Endothelial cell of umbilical vein (primary cell): ENCODE data around the gene PCDH19. TPM values are rescaled to one million over a fixed set of nuclear protein-coding genes. Genes with fewer than 3 reads are reported as not detected.

Source experiments
- BruUV-seq: library from RNA; stranded (reverse); fragments of 400-500 nt; replicated peaks from 2 replicates; lab custom pipeline; 2021; lab: Mats Ljungman, UMichigan
- CTCF ChIA-PET: fragments of 300-600, 350-600 bp; sonication (Branson Sonifier 250); formaldehyde crosslinking; loops from one replicate; lab custom pipeline; 2021; ENCODE audit warnings: antibody characterized with exemption, inconsistent platforms; lab: Charles Lee
- POLR2A ChIA-PET: fragments of 300-600, 350-600 bp; sonication (Branson Sonifier 250); formaldehyde crosslinking; loops from one replicate; lab custom pipeline; 2021; ENCODE audit warnings: antibody characterized with exemption, inconsistent platforms; lab: Charles Lee
- DNase-seq: peaks from one replicate; pipeline ENCODE4 v3.0.0-alpha.2; 2011; ENCODE audit warnings: low read depth, low spot score
- FAIRE-seq: peaks from 2 replicates; lab custom pipeline; 2011; peaks lifted over from hg19 to GRCh38; lab: Jason Lieb, UNC
- H2AFZ ChIP-seq: 2 replicates; pipeline ENCODE4 v1.6.0; 2012; ENCODE audit warnings: low read depth, low read length, control low read depth, inconsistent platforms
- H3K27ac ChIP-seq: 2 replicates; pipeline ENCODE4 v1.5.1; 2011; ENCODE audit warnings: low read depth, mild to moderate bottlenecking, control low read depth, low read length, moderate library complexity; ENCODE audit not compliant: insufficient read depth
- H3K27me3 ChIP-seq, 2 experiments: 2 replicates each; pipeline versions ENCODE4 v1.6.0 to v1.6.1; 2011; ENCODE audit warnings: low read length in 2 of 2, mixed read lengths in 1 of 2; ENCODE audit not compliant: control insufficient read depth in 2 of 2, insufficient read depth in 2 of 2
- H3K36me3 ChIP-seq, 2 experiments: 2 replicates in 1 of 2; 3 replicates in 1 of 2; pipeline ENCODE4 v1.5.1; 2011; ENCODE audit warnings: low read length in 2 of 2, mild to moderate bottlenecking in 1 of 2, moderate library complexity in 1 of 2; ENCODE audit not compliant: control insufficient read depth in 2 of 2, insufficient read depth in 2 of 2; ENCODE audit errors: extremely low read depth in 1 of 2
- H3K4me1 ChIP-seq: 3 replicates; pipeline ENCODE4 v1.5.1; 2011; ENCODE audit warnings: mild to moderate bottlenecking, low read length; ENCODE audit not compliant: control insufficient read depth, insufficient read depth; ENCODE audit errors: extremely low read depth
- H3K4me2 ChIP-seq: 2 replicates; pipeline ENCODE4 v1.6.1; 2011; ENCODE audit warnings: low read length, control low read depth, mixed read lengths; ENCODE audit not compliant: insufficient read depth
- H3K4me3 ChIP-seq, 3 experiments: fragments of 200-600 bp in 1 of 3; sonication (generic), shearing (Covaris generic) in 1 of 3; replicated peaks in 1 of 3; 2 replicates each; pipeline ENCODE4 v1.5.1; 2011 to 2016; ENCODE audit warnings: control low read depth in 3 of 3, low read length in 3 of 3, mild to moderate bottlenecking in 2 of 3, inconsistent platforms in 1 of 3, low read depth in 1 of 3, moderate library complexity in 1 of 3; ENCODE audit not compliant: insufficient read depth in 1 of 3
- H3K79me2 ChIP-seq: 2 replicates; pipeline ENCODE4 v1.6.0; 2012; ENCODE audit warnings: low read length, inconsistent platforms; ENCODE audit not compliant: control insufficient read depth, insufficient read depth
- H3K9ac ChIP-seq: replicated peaks from 2 replicates; pipeline ENCODE3; 2011; ENCODE audit warnings: low read length, control low read depth; ENCODE audit not compliant: insufficient read depth; ENCODE audit errors: extremely low read depth
- H3K9me1 ChIP-seq: replicated peaks from 3 replicates; pipeline ENCODE4 v1.6.0; 2011; ENCODE audit warnings: mild to moderate bottlenecking, low read length; ENCODE audit not compliant: control insufficient read depth, insufficient read depth; ENCODE audit errors: extremely low read depth
- H3K9me3 ChIP-seq: replicated peaks from 2 replicates; pipeline ENCODE4 v1.5.1; 2012; ENCODE audit warnings: low read length, inconsistent platforms; ENCODE audit not compliant: control insufficient read depth, insufficient read depth
- H4K20me1 ChIP-seq: replicated peaks from 2 replicates; pipeline ENCODE3; 2011; ENCODE audit warnings: mild to moderate bottlenecking, low read length; ENCODE audit not compliant: control insufficient read depth, insufficient read depth; ENCODE audit errors: extremely low read depth
- CTCF ChIP-seq, 2 donors: IDR thresholded peaks; 1 replicate in 1 of 2; 2 replicates in 1 of 2; pipeline ENCODE4 v1.5.1; 2011; ENCODE audit warnings: low read length in 2 of 2, mild to moderate bottlenecking in 2 of 2, moderate library complexity in 2 of 2, control low read depth in 1 of 2, inconsistent platforms in 1 of 2, low read depth in 1 of 2; ENCODE audit not compliant: insufficient read depth in 1 of 2; ENCODE audit errors: extremely low read depth in 1 of 2
- EZH2 ChIP-seq: IDR thresholded peaks from 2 replicates; pipeline ENCODE4 v1.6.1; 2012; ENCODE audit warnings: borderline replicate concordance, low read depth, mild to moderate bottlenecking, moderate library complexity, low read length, inconsistent platforms; ENCODE audit not compliant: severe bottlenecking
- FOS ChIP-seq: IDR thresholded peaks from 2 replicates; pipeline ENCODE4 v1.6.1; 2011; ENCODE audit warnings: mild to moderate bottlenecking, low read length, moderate library complexity, borderline replicate concordance; ENCODE audit not compliant: insufficient read depth
- GATA2 ChIP-seq: IDR thresholded peaks from 2 replicates; pipeline ENCODE4 v1.7.0; 2011; ENCODE audit warnings: low read depth, mild to moderate bottlenecking, moderate library complexity, mixed read lengths, low read length; ENCODE audit not compliant: insufficient read length, insufficient read depth
- JUN ChIP-seq: IDR thresholded peaks from 2 replicates; pipeline ENCODE4 v1.6.1; 2011; ENCODE audit warnings: borderline replicate concordance, low read depth; ENCODE audit not compliant: insufficient read length, insufficient read depth
- MYC ChIP-seq: IDR thresholded peaks from one replicate; pipeline ENCODE4 v1.6.1; 2011; ENCODE audit warnings: mild to moderate bottlenecking, low read depth, low read length
- POLR2A ChIP-seq: IDR thresholded peaks from 2 replicates; pipeline ENCODE4 v1.6.1; 2012; ENCODE audit warnings: low read depth, mild to moderate bottlenecking, control low read depth, low read length
- POLR2AphosphoS5 ChIP-seq: IDR thresholded peaks from 2 replicates; pipeline ENCODE4 v1.6.1; 2012; ENCODE audit warnings: low read depth, mild to moderate bottlenecking, control low read depth, low read length, moderate library complexity; ENCODE audit not compliant: insufficient read depth
- dilution Hi-C: fragments of 300-500 bp; cut with MboI; formaldehyde crosslinking; loops from one replicate; pipeline ENCODE4 v1.15.0; 2019; ENCODE audit warnings: low sequenced_read_pairs; ENCODE audit not compliant: extremely low pct_ligation_motif_present
- intact Hi-C: fragments of 100-400 bp; cut with micrococcal nuclease; formaldehyde crosslinking; loops from one replicate; pipeline ENCODE4 v1.10.0; 2022
- polyA plus RNA-seq, 4 experiments: library from polyadenylated mRNA; depleted of rRNA in 3 of 4; stranded (reverse) in 3 of 4; unstranded in 1 of 4; fragments of >200 nt; gene quantifications; 2 replicates each; pipeline versions ENCODE4 v1.2.1 to v1.2.3, GENCODE V29; 2011 to 2012; ENCODE audit warnings: missing spikeins in 1 of 4
- total RNA-seq: library from RNA; stranded (reverse); gene quantifications from 2 replicates; pipeline ENCODE4 v1.2.3, GENCODE V29; 2021
- TF ChIP-seq, protein P1 (sequence below): IDR thresholded peaks from 2 replicates; pipeline ENCODE4 v1.6.1; 2011; ENCODE audit not compliant: insufficient read depth, insufficient read length

Gene PCDH19
- total and polyA plus RNA-seq, 2 donors (not counting 3 experiments of a cell fraction or from before 2014, with no cell fraction given), result 1.2 to 4.3 TPM

DNA sequence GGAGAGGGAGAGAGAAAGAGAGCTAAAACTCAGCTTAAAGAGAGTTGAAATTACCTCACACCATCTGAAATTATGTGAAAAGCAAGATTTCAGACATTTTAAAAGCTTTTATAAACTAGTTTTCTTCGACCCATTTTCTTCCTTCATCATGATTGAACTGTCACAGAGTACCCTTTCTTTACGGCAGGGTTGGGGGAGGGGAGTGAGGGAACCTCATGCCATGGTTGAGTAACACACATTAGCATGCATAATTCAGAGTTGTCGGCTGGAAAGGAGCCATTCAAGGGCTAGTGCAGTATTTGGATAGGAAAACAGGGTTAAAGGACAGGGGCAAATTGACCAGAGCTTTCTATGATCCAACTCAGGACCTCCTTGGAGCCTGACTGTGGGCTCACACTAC lies 46.2 kb downstream of the PCDH19 start:
- H4K20me1 ChIP-seq, result no peaks in the 10 kb centered on the region
- H3K9me1 ChIP-seq, result no peaks in the 10 kb centered on the region
- intact Hi-C loops (no loop called here), dilution Hi-C loops (no loop called here)
- CTCF ChIA-PET, result no interaction called here
- no TSS peak for BruUV-seq
- H3K36me3 ChIP-seq, result no peaks in the 10 kb centered on the region
- H3K9ac ChIP-seq, result no peak overlapping the region
- H3K9me3 ChIP-seq, result no peaks in the 10 kb centered on the region
- DNase-seq, result no peak
- no peak for TF ChIP-seq CTCF (IDR thresholded peaks at IDR 0.05; ENCODE audit: extremely low read depth in 1 of 2, insufficient read depth in 1 of 2, low read depth in 1 of 2, low read length in 2 of 2)
- TF ChIP-seq POLR2A, result no peak
- no peak for TF ChIP-seq FOS
- TF ChIP-seq GATA2, result no peak
- no peak for TF ChIP-seq MYC
- TF ChIP-seq, protein P1, sequence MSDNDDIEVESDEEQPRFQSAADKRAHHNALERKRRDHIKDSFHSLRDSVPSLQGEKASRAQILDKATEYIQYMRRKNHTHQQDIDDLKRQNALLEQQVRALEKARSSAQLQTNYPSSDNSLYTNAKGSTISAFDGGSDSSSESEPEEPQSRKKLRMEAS, result no peak
- TF ChIP-seq EZH2, result no peak
- no peak for TF ChIP-seq POLR2AphosphoS5
- TF ChIP-seq JUN, result no peak
- no peaks in the 10 kb centered on the region for H3K4me1 ChIP-seq
- no peak overlapping the region for H3K27ac ChIP-seq
- no peak overlapping the region for H3K4me3 ChIP-seq
- FAIRE-seq, result no peak
- no peak overlapping the region for H3K4me2 ChIP-seq
- H3K27me3 ChIP-seq, result no peaks in the 10 kb centered on the region
- POLR2A ChIA-PET, result no interaction called here
- no peaks in the 10 kb centered on the region for H3K79me2 ChIP-seq
- H2AFZ ChIP-seq, result no peak overlapping the region
